Effector CD4-positive, alpha-beta T cell (primary cell): ENCODE measurements around the gene ERCC6L.
A peak's percentile ranks its signal among the peaks of the same experiment; 100 is the strongest.

Source experiments
- DNase-seq: peaks from one replicate; pipeline ENCODE4 v3.0.0-alpha.2; 2020
- total RNA-seq: gene quantifications from one replicate; lab custom pipeline; 2026; lab: John Stamatoyannopoulos, UW

The ERCC6L gene
- 2.3 reads per million, percentile 5 among the genes with 10 or more reads in this experiment for total RNA-seq

- peak; percentile 70 for DNase-seq
Observed at GRCh38 chrX:72238721-72239475, at the start of gene ERCC6L. TSS of gene ERCC6L (minus strand) at chrX:72239027. CDS start at chrX:72238911, 116 bp downstream.

- DNase-seq, result no peak
Observed at GRCh38 chrX:72282302-72282701, 43.5 kb upstream of the ERCC6L start.

- DNase-seq, result no peak
Observed at GRCh38 chrX:72280321-72280845, 41.6 kb upstream of the ERCC6L start.

GRCh38 chrX:72276478-72276953, 37.7 kb upstream of the ERCC6L start:
- DNase-seq, result no peak

GRCh38 chrX:72274526-72274925, 35.7 kb upstream of the ERCC6L start:
- no peak for DNase-seq

- DNase-seq, result no peak
Observed at GRCh38 chrX:72273718-72274117, 34.9 kb upstream of the ERCC6L start.

- DNase-seq, result no peak
Observed at GRCh38 chrX:72272868-72273267, 34.0 kb upstream of the ERCC6L start.

GRCh38 chrX:72271812-72272211, 33.0 kb upstream of the ERCC6L start:
- DNase-seq, result no peak

GRCh38 chrX:72271091-72271788, 32.4 kb upstream of the ERCC6L start:
- no peak for DNase-seq

GRCh38 chrX:72270316-72270866, 31.6 kb upstream of the ERCC6L start:
- DNase-seq, result no peak

GRCh38 chrX:72269671-72270251, 30.9 kb upstream of the ERCC6L start:
- no peak for DNase-seq

- DNase-seq, result no peak
Observed at GRCh38 chrX:72268597-72269365, 30.0 kb upstream of the ERCC6L start.

- DNase-seq, result no peak
Observed at GRCh38 chrX:72265263-72265662, 26.4 kb upstream of the ERCC6L start.

- no peak for DNase-seq
Observed at GRCh38 chrX:72262077-72262476, 23.2 kb upstream of the ERCC6L start.

- DNase-seq, result no peak
Observed at GRCh38 chrX:72260448-72260847, 21.6 kb upstream of the ERCC6L start.

- DNase-seq, result no peak
Observed at GRCh38 chrX:72258174-72258573, 19.3 kb upstream of the ERCC6L start.

- DNase-seq, result no peak
Observed at GRCh38 chrX:72255864-72256263, 17.0 kb upstream of the ERCC6L start.

- DNase-seq, result no peak
Observed at GRCh38 chrX:72255445-72255844, 16.6 kb upstream of the ERCC6L start.

GRCh38 chrX:72254816-72255215, 16.0 kb upstream of the ERCC6L start:
- DNase-seq, result no peak

- DNase-seq, result no peak
Observed at GRCh38 chrX:72253686-72254085, 14.9 kb upstream of the ERCC6L start.

GRCh38 chrX:72247206-72247942, 8.5 kb upstream of the ERCC6L start:
- DNase-seq, result no peak
